Lung (tissue), 12 donors: ENCODE measurements around the gene KLHDC9. TPM values are rescaled to one million over a fixed set of nuclear protein-coding genes. Genes with fewer than 3 reads are reported as not detected.

Experiments used
- ATAC-seq: fragments of 200-7000 bp; cut with Tn5 transposase; one replicate; pipeline ENCODE4 v1.9.1; 2020; ENCODE audit warnings: moderate number of reproducible peaks; ENCODE audit not compliant: insufficient read depth, low FRiP score
- DNase-seq, 3 donors: peaks; one replicate each; pipeline ENCODE4 v3.0.0-alpha.2; 2013 to 2017
- H3K27ac ChIP-seq, 2 donors: one replicate each; pipeline ENCODE4 v1.5.1; 2013; ENCODE audit warnings: mild to moderate bottlenecking in 2 of 2, moderate library complexity in 2 of 2, control low read depth in 1 of 2, inconsistent platforms in 1 of 2, low read depth in 1 of 2, low read length in 1 of 2
- H3K27me3 ChIP-seq, 3 donors: one replicate each; pipeline ENCODE4 v1.5.1; 2013; ENCODE audit warnings: low read length in 2 of 3; ENCODE audit not compliant: control insufficient read depth in 3 of 3, insufficient read depth in 3 of 3
- H3K36me3 ChIP-seq, 4 donors: one replicate each; pipeline ENCODE4 v1.5.1; 2013; ENCODE audit warnings: low read length in 4 of 4, mild to moderate bottlenecking in 1 of 4, moderate library complexity in 1 of 4; ENCODE audit not compliant: control insufficient read depth in 4 of 4, insufficient read depth in 4 of 4
- H3K4me1 ChIP-seq, 5 donors: one replicate each; pipeline ENCODE4 v1.5.1; 2013; ENCODE audit warnings: low read length in 5 of 5, mild to moderate bottlenecking in 2 of 5, moderate library complexity in 1 of 5; ENCODE audit not compliant: control insufficient read depth in 5 of 5, insufficient read depth in 5 of 5
- H3K4me3 ChIP-seq: one replicate; pipeline ENCODE4 v1.5.1; 2013; ENCODE audit warnings: mild to moderate bottlenecking, control low read depth, moderate library complexity
- H3K9ac ChIP-seq, 2 donors: one replicate each; pipeline ENCODE4 v1.5.1; 2013; ENCODE audit warnings: low read length in 2 of 2, control low read depth in 1 of 2; ENCODE audit not compliant: insufficient read depth in 1 of 2
- H3K9me3 ChIP-seq, 4 donors: one replicate each; pipeline ENCODE4 v1.5.1; 2013; ENCODE audit warnings: low read length in 3 of 4, mild to moderate bottlenecking in 1 of 4, moderate library complexity in 1 of 4; ENCODE audit not compliant: control insufficient read depth in 4 of 4, insufficient read depth in 3 of 4
- CTCF ChIP-seq: IDR thresholded peaks from 2 replicates; pipeline ENCODE4 v1.5.1; 2012; ENCODE audit warnings: mild to moderate bottlenecking; ENCODE audit errors: control extremely low read depth, extremely low read depth
- WGBS, 2 donors: extraction: QIAGEN DNeasy Blood & Tissue Kit; methylation state at CpG; one replicate each; pipeline ENCODE4 v1.1.7; 2013; 5-methylcytosine and 5-hydroxymethylcytosine counted together
- polyA plus RNA-seq, 2 donors: library from polyadenylated mRNA; stranded (reverse); fragments of 200-250 nt; gene quantifications; one replicate each; pipeline ENCODE4 v1.2.1, GENCODE V29; 2013
- total RNA-seq, 2 donors: library from RNA; depleted of rRNA in 1 of 2; stranded (reverse); fragments of >200 nt in 1 of 2; gene quantifications; one replicate each; pipeline ENCODE4 v1.2.1, GENCODE V29; 2014 to 2021
- donor health status: control.
- donor health status: control.
- donor health status: Bipolar disorder and iron deficiency.
- donor health status: healthy.
- donor health status: DM: yes; HTN: yes; CAD: no.

KLHDC9 gene
- total and polyA plus RNA-seq, 4 donors = 5.8 to 13.0 (median 7.8) TPM

DNA sequence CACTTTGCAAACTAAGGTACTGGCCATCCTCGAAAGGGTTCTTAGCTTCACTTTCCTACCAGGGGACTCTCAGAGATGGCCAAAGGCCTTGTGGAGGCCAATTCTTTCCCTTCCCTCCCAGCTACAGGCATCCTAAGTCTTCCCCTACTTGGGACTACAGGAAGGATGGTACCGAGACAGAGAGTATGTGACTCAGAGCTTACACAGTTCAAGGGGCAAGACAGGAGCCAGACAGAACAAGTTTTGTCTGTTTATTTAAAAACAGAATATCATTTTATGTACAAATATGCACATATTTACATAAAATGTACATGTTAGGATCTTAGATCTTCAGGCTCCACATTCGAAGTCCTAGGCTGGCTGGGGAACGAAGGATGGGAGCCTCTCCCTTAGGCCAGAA is 27.4 kb upstream of the KLHDC9 start:
- no peak for TF ChIP-seq CTCF
- no peak overlapping the region for H3K9ac ChIP-seq
- WGBS, 2 donors = 92 to 93% methylated on average over 4 of the region's 4 CpGs
- H3K36me3 ChIP-seq = no peaks in the 10 kb centered on the region
- no peak overlapping the region for H3K4me3 ChIP-seq
- H3K9me3 ChIP-seq = no peaks in the 10 kb centered on the region
- ATAC-seq = no peak
- H3K4me1 ChIP-seq = peaks cover 0 to 2% (median 0%) of the 10 kb centered on the region in 5 donors
- no peaks in the 10 kb centered on the region for H3K27me3 ChIP-seq
- no peak for DNase-seq
- H3K27ac ChIP-seq = no peak overlapping the region

- H3K27ac ChIP-seq = no peak overlapping the region
- DNase-seq = peak in 2 of 3 donors; percentile 17 to 41
- no peak overlapping the region for H3K9ac ChIP-seq
- no peaks in the 10 kb centered on the region for H3K27me3 ChIP-seq
- TF ChIP-seq CTCF = peak; percentile 35
- 55 to 59% methylated on average over 9 of the region's 9 CpGs for WGBS, 2 donors
- H3K36me3 ChIP-seq = peaks cover 0 to 2% (median 0%) of the 10 kb centered on the region in 4 donors
- ATAC-seq = no peak
- no peak overlapping the region for H3K4me3 ChIP-seq
- no peaks in the 10 kb centered on the region for H3K9me3 ChIP-seq
- peaks cover 0 to 2% (median 0%) of the 10 kb centered on the region in 5 donors for H3K4me1 ChIP-seq
These were observed 26.2 kb upstream of the KLHDC9 start for GRCh38 chr1:161071886-161072371.

- no peak overlapping the region for H3K27ac ChIP-seq
- H3K27me3 ChIP-seq = no peaks in the 10 kb centered on the region
- no peak for TF ChIP-seq CTCF
- no peak overlapping the region for H3K9ac ChIP-seq
- no peaks in the 10 kb centered on the region for H3K9me3 ChIP-seq
- H3K36me3 ChIP-seq = peaks cover 0 to 2% (median 0%) of the 10 kb centered on the region in 4 donors
- ATAC-seq (no peak), DNase-seq (no peak)
- peaks cover 0 to 2% (median 0%) of the 10 kb centered on the region in 5 donors for H3K4me1 ChIP-seq
- H3K4me3 ChIP-seq = no peak overlapping the region
- 93 to 95% methylated on average over 19 of the region's 19 CpGs for whole genome bisulfite sequencing, 2 donors
These were observed 25.3 kb upstream of the KLHDC9 start for GRCh38 chr1:161072751-161073449.
